ENCODE results near the gene RAB28. TPM values are rescaled to one million over a fixed set of nuclear protein-coding genes. Genes with fewer than 3 reads are reported as not detected.
"Not testable (repeated sequence)": the region's sequence is repeated elsewhere in the genome, so short reads cannot be mapped to it uniquely, and the experiment has no call there.

The RAB28 gene
- total RNA-seq, 1 experiment from 2014 or later = 61.8 TPM

- Histone ChIP-seq H3K27me3 (ENCODE audit: low read length) (no peaks in the 10 kb centered on the region), H3K4me1 (ENCODE audit: low read length) (peaks cover 45% of the 10 kb centered on the region), H3K9me2 (replicated peaks; ENCODE audit: insufficient read depth, low read length) (no peaks in the 10 kb centered on the region), H3K4me2 (ENCODE audit: low read depth, low read length, poor library complexity, severe bottlenecking) (no peak overlapping the region), H4K20me1 (ENCODE audit: insufficient read depth, low read depth, low read length) (no peaks in the 10 kb centered on the region), H3K36me3 (ENCODE audit: insufficient read depth, low read length) (0 out of 2 replicates have a peak, but pooled peaks cover 6% of the 10 kb centered on the region), H3K9ac (ENCODE audit: low read length) (no peak overlapping the region), H2AFZ (ENCODE audit: low read length) (no peak overlapping the region), H3K27ac (ENCODE audit: low read length) (no peak overlapping the region), H3K9me3 (ENCODE audit: low read length) (no peaks in the 10 kb centered on the region), H3K79me2 (ENCODE audit: low read length) (peaks cover 96% of the 10 kb centered on the region), H3K4me3 (ENCODE audit: low read length) (no peak overlapping the region)
- DNase-seq = peak; percentile 72
Observed at GRCh38 chr4:13430834-13431568, 53.1 kb downstream of the RAB28 start.

DNA sequence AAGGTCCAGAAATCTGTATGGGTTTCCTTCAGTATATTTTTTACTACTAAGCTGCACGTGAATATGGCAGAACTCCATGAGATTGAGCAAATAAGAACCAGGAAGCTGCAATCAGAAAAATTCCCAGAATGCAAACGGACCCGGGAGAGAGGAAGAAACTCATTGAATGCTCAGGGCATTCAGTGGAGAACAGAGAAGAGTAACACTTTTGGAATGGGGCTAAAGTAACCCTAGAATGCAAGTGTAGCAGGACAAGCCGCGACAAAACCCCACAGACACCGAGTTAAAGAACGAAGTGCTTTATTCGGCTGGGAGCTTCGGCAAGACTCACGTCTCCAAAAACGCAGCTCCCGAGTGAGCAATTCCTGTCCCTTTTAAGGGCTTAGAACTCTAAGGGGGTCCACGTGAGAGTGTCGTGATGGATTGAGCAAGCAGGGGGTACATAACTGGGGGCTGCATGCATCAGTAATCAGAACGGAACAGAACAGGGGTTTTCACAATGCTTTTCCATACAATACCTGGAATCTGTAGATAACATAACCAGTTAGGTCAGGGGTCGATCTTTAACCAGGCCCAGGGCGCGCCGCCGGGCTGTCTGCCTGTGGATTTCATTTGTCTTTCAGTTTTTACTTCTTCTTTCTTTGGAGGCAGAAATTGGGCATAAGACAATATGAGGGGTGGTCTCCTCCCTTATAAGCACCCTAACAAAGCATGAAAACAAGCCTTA is 56.4 kb downstream of the RAB28 start:
- H3K4me1 ChIP-seq (ENCODE audit: low read length) = peaks cover 40% of the 10 kb centered on the region
- peaks cover 30% of the 10 kb centered on the region for H3K36me3 ChIP-seq (ENCODE audit: insufficient read depth, low read length)
- no peaks in the 10 kb centered on the region for H3K9me3 ChIP-seq (ENCODE audit: low read length)
- H3K9me2 ChIP-seq (replicated peaks; ENCODE audit: insufficient read depth, low read length) = no peaks in the 10 kb centered on the region
- H3K27ac ChIP-seq (ENCODE audit: low read length) = no peak overlapping the region
- no peak for DNase-seq
- no peaks in the 10 kb centered on the region for H4K20me1 ChIP-seq (ENCODE audit: insufficient read depth, low read depth, low read length)
- peaks cover 94% of the 10 kb centered on the region for H3K79me2 ChIP-seq (ENCODE audit: low read length)
- H3K9ac ChIP-seq (ENCODE audit: low read length) = no peak overlapping the region
- H3K4me3 ChIP-seq (ENCODE audit: low read length) = no peak overlapping the region
- H2AFZ ChIP-seq (ENCODE audit: low read length) = no peak overlapping the region
- H3K27me3 ChIP-seq (ENCODE audit: low read length) = no peaks in the 10 kb centered on the region
- H3K4me2 ChIP-seq (ENCODE audit: low read depth, low read length, poor library complexity, severe bottlenecking) = no peak overlapping the region

- DNase-seq = no peak
- H3K4me1 ChIP-seq (ENCODE audit: low read length) = no peaks in the 10 kb centered on the region
- no peak overlapping the region for H3K4me3 ChIP-seq (ENCODE audit: low read length)
- no peaks in the 10 kb centered on the region for H3K9me2 ChIP-seq (replicated peaks; ENCODE audit: insufficient read depth, low read length)
- no peak overlapping the region for H3K9ac ChIP-seq (ENCODE audit: low read length)
- no peaks in the 10 kb centered on the region for H3K9me3 ChIP-seq (ENCODE audit: low read length)
- H4K20me1 ChIP-seq (ENCODE audit: insufficient read depth, low read depth, low read length) = no peaks in the 10 kb centered on the region
- H2AFZ ChIP-seq (ENCODE audit: low read length) = no peak overlapping the region
- H3K36me3 ChIP-seq (ENCODE audit: insufficient read depth, low read length) = peaks cover 4% of the 10 kb centered on the region; the same call in 1 of the 2 replicates
- H3K4me2 ChIP-seq (ENCODE audit: low read depth, low read length, poor library complexity, severe bottlenecking) = no peak overlapping the region
- no peak overlapping the region for H3K27ac ChIP-seq (ENCODE audit: low read length)
- H3K79me2 ChIP-seq (ENCODE audit: low read length) = peaks cover 75% of the 10 kb centered on the region
- no peaks in the 10 kb centered on the region for H3K27me3 ChIP-seq (ENCODE audit: low read length)
Observed at GRCh38 chr4:13415068-13415785, 68.9 kb downstream of the RAB28 start.

DNA sequence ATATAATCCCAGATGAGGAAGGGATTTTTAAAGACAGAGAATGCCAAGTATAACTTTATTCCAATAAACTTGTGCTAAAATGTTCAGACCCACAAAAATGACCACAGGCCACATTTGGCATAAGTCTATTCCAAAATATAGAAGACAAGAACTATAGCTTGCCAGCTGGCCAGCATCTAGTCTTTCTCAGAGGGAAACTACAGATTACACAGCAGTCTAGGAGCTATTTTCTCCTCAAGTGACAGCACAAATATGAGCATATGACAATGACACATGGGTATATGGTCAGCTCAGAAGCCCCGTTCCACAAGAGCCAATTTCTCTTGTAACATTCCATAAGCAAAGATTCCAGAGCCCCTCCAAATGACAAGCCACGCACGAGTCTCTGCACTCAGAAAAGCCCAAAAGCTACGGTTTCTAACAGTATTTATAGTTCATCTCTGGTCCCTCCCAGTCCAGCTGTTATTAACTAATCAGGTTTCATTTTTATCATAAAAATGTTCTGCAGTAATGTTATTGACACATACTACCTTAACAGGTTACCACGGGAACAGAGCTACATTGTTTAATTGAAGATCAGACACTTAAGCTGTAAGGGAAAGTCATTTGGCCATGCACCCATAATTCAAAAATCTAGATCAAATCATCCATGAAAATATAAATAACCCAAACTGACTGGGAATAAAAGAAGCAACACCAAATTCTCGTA is 70.3 kb downstream of the RAB28 start:
- DNase-seq = no peak
- H3K9ac ChIP-seq (ENCODE audit: low read length) = no peak overlapping the region
- peaks cover 10% of the 10 kb centered on the region; the same call in 1 of the 2 replicates for H3K36me3 ChIP-seq (ENCODE audit: insufficient read depth, low read length)
- no peaks in the 10 kb centered on the region for H3K4me1 ChIP-seq (ENCODE audit: low read length)
- H3K79me2 ChIP-seq (ENCODE audit: low read length) = peaks cover 79% of the 10 kb centered on the region
- H4K20me1 ChIP-seq (ENCODE audit: insufficient read depth, low read depth, low read length) = no peaks in the 10 kb centered on the region
- no peak overlapping the region for H3K4me3 ChIP-seq (ENCODE audit: low read length)
- H2AFZ ChIP-seq (ENCODE audit: low read length) = no peak overlapping the region
- no peaks in the 10 kb centered on the region for H3K9me3 ChIP-seq (ENCODE audit: low read length)
- H3K27ac ChIP-seq (ENCODE audit: low read length) = no peak overlapping the region
- H3K4me2 ChIP-seq (ENCODE audit: low read depth, low read length, poor library complexity, severe bottlenecking) = no peak overlapping the region
- no peaks in the 10 kb centered on the region for H3K27me3 ChIP-seq (ENCODE audit: low read length)
- no peaks in the 10 kb centered on the region for H3K9me2 ChIP-seq (replicated peaks; ENCODE audit: insufficient read depth, low read length)

DNA sequence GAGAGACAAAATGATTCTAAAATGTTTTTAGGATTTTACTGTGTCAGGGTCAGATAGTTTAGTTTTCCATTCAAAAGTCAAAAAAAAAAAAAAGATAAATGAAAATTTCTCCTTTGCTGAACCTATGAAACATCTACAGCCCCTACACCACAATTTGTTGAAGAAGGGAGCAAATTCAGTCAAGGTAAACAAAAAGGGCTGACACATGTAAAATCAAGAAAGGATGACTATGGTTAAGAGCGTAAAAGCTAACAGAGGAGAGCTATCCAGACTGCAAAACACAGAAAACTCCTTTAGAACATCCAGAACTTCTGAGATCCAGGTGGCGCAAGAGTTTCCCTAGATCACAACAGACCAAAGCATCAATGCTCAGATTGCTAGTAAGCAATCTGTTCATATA is 72.2 kb downstream of the RAB28 start:
- Histone ChIP-seq H3K9me3 (ENCODE audit: low read length) (no peaks in the 10 kb centered on the region), H3K9me2 (replicated peaks; ENCODE audit: insufficient read depth, low read length) (no peaks in the 10 kb centered on the region), H3K9ac (ENCODE audit: low read length) (no peak overlapping the region), H3K36me3 (ENCODE audit: insufficient read depth, low read length) (peaks cover 10% of the 10 kb centered on the region; the same call in 1 of the 2 replicates), H2AFZ (ENCODE audit: low read length) (no peak overlapping the region), H3K27ac (ENCODE audit: low read length) (no peak overlapping the region), H3K4me1 (ENCODE audit: low read length) (no peaks in the 10 kb centered on the region), H3K79me2 (ENCODE audit: low read length) (peaks cover 74% of the 10 kb centered on the region), H4K20me1 (ENCODE audit: insufficient read depth, low read depth, low read length) (no peaks in the 10 kb centered on the region), H3K4me3 (ENCODE audit: low read length) (no peak overlapping the region), H3K27me3 (ENCODE audit: low read length) (no peaks in the 10 kb centered on the region), H3K4me2 (ENCODE audit: low read depth, low read length, poor library complexity, severe bottlenecking) (no peak overlapping the region)
- no peak for DNase-seq

DNA sequence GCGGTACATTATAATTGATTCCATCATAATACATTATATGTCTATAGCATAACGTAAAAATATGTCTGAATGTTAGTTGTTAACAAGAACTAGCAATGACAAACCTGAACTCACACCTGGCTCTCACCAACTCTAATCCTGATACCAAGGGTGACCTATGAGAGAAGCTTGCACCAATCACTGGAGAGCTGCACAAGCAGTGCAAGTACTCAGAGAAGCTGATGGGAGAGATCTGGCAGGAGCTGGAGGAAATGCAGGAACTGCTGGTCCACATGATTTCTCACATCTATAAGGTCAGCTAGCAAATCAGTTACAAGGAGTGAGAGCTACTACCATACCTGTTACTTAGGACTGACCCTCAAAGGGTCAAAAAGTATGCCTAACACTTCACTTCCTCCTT is 74.8 kb downstream of the RAB28 start:
- no peak for DNase-seq
- Histone ChIP-seq H3K9me2 (replicated peaks; ENCODE audit: insufficient read depth, low read length) (no peaks in the 10 kb centered on the region), H3K27me3 (ENCODE audit: low read length) (no peaks in the 10 kb centered on the region), H3K36me3 (ENCODE audit: insufficient read depth, low read length) (peaks cover 10% of the 10 kb centered on the region; the same call in 1 of the 2 replicates), H3K79me2 (ENCODE audit: low read length) (peaks cover 75% of the 10 kb centered on the region), H4K20me1 (ENCODE audit: insufficient read depth, low read depth, low read length) (no peaks in the 10 kb centered on the region), H3K9me3 (ENCODE audit: low read length) (no peaks in the 10 kb centered on the region), H3K27ac (ENCODE audit: low read length) (no peak overlapping the region), H3K4me1 (ENCODE audit: low read length) (no peaks in the 10 kb centered on the region), H3K4me3 (ENCODE audit: low read length) (no peak overlapping the region), H3K4me2 (ENCODE audit: low read depth, low read length, poor library complexity, severe bottlenecking) (no peak overlapping the region), H3K9ac (ENCODE audit: low read length) (no peak overlapping the region), H2AFZ (ENCODE audit: low read length) (no peak overlapping the region)

DNA sequence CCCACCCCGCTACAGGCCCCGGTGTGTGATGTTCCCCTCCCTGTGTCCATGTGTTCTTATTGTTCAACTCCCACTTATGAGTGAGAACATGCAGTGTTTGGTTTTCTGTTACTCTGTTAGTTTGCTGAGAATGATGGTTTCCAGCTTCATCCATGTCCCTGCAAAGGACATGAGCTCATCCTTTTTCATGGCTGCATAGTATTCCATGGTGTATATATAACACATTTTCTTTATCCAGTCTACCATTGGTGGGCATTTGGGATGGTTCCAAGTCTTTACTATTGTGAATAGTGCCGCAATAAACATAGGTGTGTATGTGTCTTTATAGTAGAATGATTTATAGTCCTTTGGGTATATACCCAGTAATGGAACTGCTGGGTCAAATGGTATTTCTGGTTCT is 78.0 kb downstream of the RAB28 start:
- H2AFZ ChIP-seq (ENCODE audit: low read length); H3K27me3 ChIP-seq (ENCODE audit: low read length); H3K4me3 ChIP-seq (ENCODE audit: low read length); H3K9me3 ChIP-seq (ENCODE audit: low read length); H3K4me2 ChIP-seq (ENCODE audit: low read depth, low read length, poor library complexity, severe bottlenecking); H4K20me1 ChIP-seq (ENCODE audit: insufficient read depth, low read depth, low read length); H3K9me2 ChIP-seq (replicated peaks; ENCODE audit: insufficient read depth, low read length); H3K36me3 ChIP-seq (ENCODE audit: insufficient read depth, low read length); H3K9ac ChIP-seq (ENCODE audit: low read length); DNase-seq; H3K27ac ChIP-seq (ENCODE audit: low read length); H3K4me1 ChIP-seq (ENCODE audit: low read length): not testable (repeated sequence)
- peaks cover 64% of the 10 kb centered on the region for H3K79me2 ChIP-seq (ENCODE audit: low read length)
